ENCODE data around the gene ARMCX6. TPM values are rescaled to one million over a fixed set of nuclear protein-coding genes. Genes with fewer than 3 reads are reported as not detected.
A peak's percentile ranks its signal among the peaks of the same experiment; 100 is the strongest.
"Not testable (repeated sequence)": the region's sequence is repeated elsewhere in the genome, so short reads cannot be mapped to it uniquely, and the experiment has no call there.

The ARMCX6 gene
- total and polyA plus RNA-seq, 2 experiments from 2014 or later, result 42.3 to 60.2 TPM

- Histone ChIP-seq H3K4me3 (no peak overlapping the region), H2AFZ (no peak overlapping the region), H3K79me2 (ENCODE audit: insufficient read depth) (no peaks in the 10 kb centered on the region), H3F3A (ENCODE audit: insufficient read depth) (no peaks in the 10 kb centered on the region), H3K27ac (no peak overlapping the region), H3K9me2 (ENCODE audit: insufficient read depth) (no peaks in the 10 kb centered on the region), H3K4me2 (ENCODE audit: unreplicated experiment) (no peak overlapping the region), H3K9me3 (ENCODE audit: low read depth) (no peaks in the 10 kb centered on the region), H3K4me1 (ENCODE audit: insufficient read depth) (no peaks in the 10 kb centered on the region), H3K9ac (no peak overlapping the region), H3K27me3 (replicated peaks; ENCODE audit: insufficient read depth) (no peaks in the 10 kb centered on the region), H4K20me1 (ENCODE audit: insufficient read depth) (no peaks in the 10 kb centered on the region), H3K36me3 (ENCODE audit: low read depth) (no peaks in the 10 kb centered on the region)
- TF ChIP-seq EZH2 (IDR thresholded peaks at IDR 0.05; ENCODE audit: insufficient read depth, poor library complexity, severe bottlenecking) (no peak), EZH2phosphoT487 (IDR thresholded peaks at IDR 0.05; ENCODE audit: insufficient read depth, low read depth) (no peak)
- in situ Hi-C loops (cut with MboI), result loop anchor here (25.0 kb wide), 1 partner anchor 227 kb away; the partner anchor contains the start of genes GLA and HNRNPH2
- no peak for DNase-seq
Observed at GRCh38 chrX:101639583-101639982, 21.8 kb upstream of the ARMCX6 start.

GRCh38 chrX:101619364-101619763, 1.6 kb upstream of the ARMCX6 start:
- Histone ChIP-seq H3K79me2 (ENCODE audit: insufficient read depth) (peaks cover 31% of the 10 kb centered on the region), H3K27me3 (replicated peaks; ENCODE audit: insufficient read depth) (no peaks in the 10 kb centered on the region), H3K27ac (no peak overlapping the region), H3F3A (ENCODE audit: insufficient read depth) (no peaks in the 10 kb centered on the region), H3K9ac (no peak overlapping the region), H3K9me3 (ENCODE audit: low read depth) (no peaks in the 10 kb centered on the region), H3K9me2 (ENCODE audit: insufficient read depth) (no peaks in the 10 kb centered on the region), H3K36me3 (ENCODE audit: low read depth) (no peaks in the 10 kb centered on the region), H3K4me3 (no peak overlapping the region), H2AFZ (no peak overlapping the region), H3K4me2 (ENCODE audit: unreplicated experiment) (no peak overlapping the region), H4K20me1 (ENCODE audit: insufficient read depth) (no peaks in the 10 kb centered on the region), H3K4me1 (ENCODE audit: insufficient read depth) (0 out of 2 replicates have a peak, but pooled peaks cover 8% of the 10 kb centered on the region)
- in situ Hi-C loops (cut with MboI), result no loop called here
- TF ChIP-seq EZH2phosphoT487 (IDR thresholded peaks at IDR 0.05; ENCODE audit: insufficient read depth, low read depth) (no peak), EZH2 (IDR thresholded peaks at IDR 0.05; ENCODE audit: insufficient read depth, poor library complexity, severe bottlenecking) (no peak)
- DNase-seq, result no peak

- Histone ChIP-seq H3K27ac (no peak overlapping the region), H4K20me1 (ENCODE audit: insufficient read depth) (no peaks in the 10 kb centered on the region), H3F3A (ENCODE audit: insufficient read depth) (no peaks in the 10 kb centered on the region; the same call in 1 of the 2 replicates), H3K79me2 (ENCODE audit: insufficient read depth) (no peaks in the 10 kb centered on the region), H3K36me3 (ENCODE audit: low read depth) (no peaks in the 10 kb centered on the region), H3K9me2 (ENCODE audit: insufficient read depth) (no peaks in the 10 kb centered on the region), H3K4me1 (ENCODE audit: insufficient read depth) (no peaks in the 10 kb centered on the region), H3K9ac (no peak overlapping the region), H3K4me3 (no peak overlapping the region), H3K9me3 (ENCODE audit: low read depth) (no peaks in the 10 kb centered on the region), H2AFZ (no peak overlapping the region), H3K27me3 (replicated peaks; ENCODE audit: insufficient read depth) (no peaks in the 10 kb centered on the region), H3K4me2 (ENCODE audit: unreplicated experiment) (no peak overlapping the region)
- in situ Hi-C loops (cut with MboI), result no loop called here
- TF ChIP-seq EZH2phosphoT487 (IDR thresholded peaks at IDR 0.05; ENCODE audit: insufficient read depth, low read depth) (no peak), EZH2 (IDR thresholded peaks at IDR 0.05; ENCODE audit: insufficient read depth, poor library complexity, severe bottlenecking) (no peak)
- DNase-seq, result no peak
- WGBS, 2 experiments (ENCODE audit: low coverage in 1 of 2, low lambda C conversion rate in 2 of 2, missing lambda C conversion rate in 2 of 2), result 78 to 85% methylated on average over 1 of the region's 1 CpG
Observed at GRCh38 chrX:101605728-101606127, 12.1 kb downstream of the ARMCX6 start.

- Histone ChIP-seq H3K9ac (no peak overlapping the region), H3F3A (ENCODE audit: insufficient read depth) (no peaks in the 10 kb centered on the region; the same call in 1 of the 2 replicates), H2AFZ (no peak overlapping the region), H3K79me2 (ENCODE audit: insufficient read depth) (no peaks in the 10 kb centered on the region), H3K4me1 (ENCODE audit: insufficient read depth) (no peaks in the 10 kb centered on the region), H3K27me3 (replicated peaks; ENCODE audit: insufficient read depth) (no peaks in the 10 kb centered on the region), H4K20me1 (ENCODE audit: insufficient read depth) (no peaks in the 10 kb centered on the region), H3K36me3 (ENCODE audit: low read depth) (no peaks in the 10 kb centered on the region), H3K9me3 (ENCODE audit: low read depth) (no peaks in the 10 kb centered on the region), H3K4me2 (ENCODE audit: unreplicated experiment) (no peak overlapping the region), H3K27ac (no peak overlapping the region), H3K4me3 (no peak overlapping the region), H3K9me2 (ENCODE audit: insufficient read depth) (no peaks in the 10 kb centered on the region)
- in situ Hi-C loops (cut with MboI), result no loop called here
- no peak for DNase-seq
- TF ChIP-seq EZH2phosphoT487 (IDR thresholded peaks at IDR 0.05; ENCODE audit: insufficient read depth, low read depth), result no peak
- TF ChIP-seq EZH2 (IDR thresholded peaks at IDR 0.05; ENCODE audit: insufficient read depth, poor library complexity, severe bottlenecking), result no peak
Observed at GRCh38 chrX:101605146-101605545, 12.7 kb downstream of the ARMCX6 start.

GRCh38 chrX:101602077-101602476, 15.7 kb downstream of the ARMCX6 start:
- no peak overlapping the region for H3K27ac ChIP-seq
- no peaks in the 10 kb centered on the region for H4K20me1 ChIP-seq (ENCODE audit: insufficient read depth)
- in situ Hi-C loops (cut with MboI), result no loop called here
- no peaks in the 10 kb centered on the region; the same call in 1 of the 2 replicates for H3F3A ChIP-seq (ENCODE audit: insufficient read depth)
- H3K4me1 ChIP-seq (ENCODE audit: insufficient read depth), result no peaks in the 10 kb centered on the region
- no peaks in the 10 kb centered on the region for H3K9me3 ChIP-seq (ENCODE audit: low read depth)
- no peaks in the 10 kb centered on the region for H3K36me3 ChIP-seq (ENCODE audit: low read depth)
- no peak overlapping the region for H3K4me3 ChIP-seq
- peak overlapping the region; percentile 2 for H3K4me2 ChIP-seq (ENCODE audit: unreplicated experiment)
- WGBS, 2 experiments (ENCODE audit: low coverage in 1 of 2, low lambda C conversion rate in 2 of 2, missing lambda C conversion rate in 2 of 2), result 0 to 42% methylated on average over 2 to 7 of the region's 7 CpGs
- no peaks in the 10 kb centered on the region for H3K9me2 ChIP-seq (ENCODE audit: insufficient read depth)
- no peak overlapping the region for H3K9ac ChIP-seq
- no peaks in the 10 kb centered on the region for H3K27me3 ChIP-seq (replicated peaks; ENCODE audit: insufficient read depth)
- TF ChIP-seq EZH2phosphoT487 (IDR thresholded peaks at IDR 0.05; ENCODE audit: insufficient read depth, low read depth) (no peak), EZH2 (IDR thresholded peaks at IDR 0.05; ENCODE audit: insufficient read depth, poor library complexity, severe bottlenecking) (no peak)
- H2AFZ ChIP-seq, result no peak overlapping the region
- H3K79me2 ChIP-seq (ENCODE audit: insufficient read depth), result no peaks in the 10 kb centered on the region
- peak; percentile 73 for DNase-seq

- not testable (repeated sequence) for H3K79me2 ChIP-seq (ENCODE audit: insufficient read depth); H3K27me3 ChIP-seq (replicated peaks; ENCODE audit: insufficient read depth); H3K9me3 ChIP-seq (ENCODE audit: low read depth); H3K4me1 ChIP-seq (ENCODE audit: insufficient read depth); H3K4me2 ChIP-seq (ENCODE audit: unreplicated experiment); H3F3A ChIP-seq (ENCODE audit: insufficient read depth); H3K36me3 ChIP-seq (ENCODE audit: low read depth); H4K20me1 ChIP-seq (ENCODE audit: insufficient read depth); H3K27ac ChIP-seq; H3K4me3 ChIP-seq; H3K9ac ChIP-seq; H3K9me2 ChIP-seq (ENCODE audit: insufficient read depth); H2AFZ ChIP-seq; DNase-seq
- WGBS, 2 experiments (ENCODE audit: low coverage in 1 of 2, low lambda C conversion rate in 2 of 2, missing lambda C conversion rate in 2 of 2), result 87 to 99% methylated on average over 3 to 6 of the region's 8 CpGs
- in situ Hi-C loops (cut with MboI), result loop anchor here (25.0 kb wide), 1 partner anchor 163 kb away; no protein-coding TSS in a partner anchor
Observed at GRCh38 chrX:101599592-101599991, 18.2 kb downstream of the ARMCX6 start.
